GM18511 (cell line): ENCODE results near the gene NT5C1A.
A peak's percentile ranks its signal among the peaks of the same experiment; 100 is the strongest.

Source experiments
- ATAC-seq: cut with Tn5 transposase; IDR thresholded peaks from one replicate; pipeline ENCODE4 v1.9.1; 2021; ENCODE audit warnings: mild to moderate bottlenecking, moderate library complexity; ENCODE audit not compliant: unreplicated experiment

NT5C1A gene

GRCh38 chr1:39663559-39663958, 8.3 kb downstream of the NT5C1A start:
- no peak for ATAC-seq

- ATAC-seq = no peak
These were observed 9.0 kb downstream of the NT5C1A start for GRCh38 chr1:39662861-39663260.

- no peak for ATAC-seq
These were observed 12.4 kb downstream of the NT5C1A start for GRCh38 chr1:39659538-39659937.

- no peak for ATAC-seq
These were observed 12.8 kb downstream of the NT5C1A start for GRCh38 chr1:39659110-39659509.

DNA sequence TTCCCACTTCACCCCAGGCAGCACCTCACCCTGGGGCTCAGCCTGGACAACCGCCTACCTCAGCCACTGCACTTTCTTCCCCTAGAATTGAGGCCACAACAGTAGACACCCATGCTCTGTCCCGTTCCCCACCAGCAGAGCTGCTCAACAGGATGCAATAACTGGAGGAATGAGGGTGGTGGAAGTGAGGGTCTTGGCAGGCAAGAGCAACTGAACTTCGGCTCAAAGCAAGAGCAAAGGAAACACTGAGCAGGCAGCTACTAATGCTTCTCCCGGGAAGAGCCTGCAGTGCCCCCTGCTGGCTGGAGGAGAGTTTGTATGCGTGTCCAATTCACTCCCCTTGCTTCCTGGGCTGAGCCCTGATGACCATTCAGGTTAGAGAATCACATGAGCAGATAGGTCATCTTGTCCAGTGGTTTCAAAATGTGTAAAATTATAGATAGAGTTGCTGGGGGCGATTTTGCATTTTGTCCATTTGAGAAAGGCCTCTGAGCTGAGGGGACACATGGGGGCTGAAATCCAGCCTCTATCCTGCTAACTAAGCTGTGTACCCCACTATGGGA, 13.9 kb downstream of the NT5C1A start:
- ATAC-seq = peak; percentile 59

GRCh38 chr1:39657402-39657801, 14.5 kb downstream of the NT5C1A start:
- no peak for ATAC-seq

- no peak for ATAC-seq
These were observed 15.5 kb downstream of the NT5C1A start for GRCh38 chr1:39656391-39656790.

DNA sequence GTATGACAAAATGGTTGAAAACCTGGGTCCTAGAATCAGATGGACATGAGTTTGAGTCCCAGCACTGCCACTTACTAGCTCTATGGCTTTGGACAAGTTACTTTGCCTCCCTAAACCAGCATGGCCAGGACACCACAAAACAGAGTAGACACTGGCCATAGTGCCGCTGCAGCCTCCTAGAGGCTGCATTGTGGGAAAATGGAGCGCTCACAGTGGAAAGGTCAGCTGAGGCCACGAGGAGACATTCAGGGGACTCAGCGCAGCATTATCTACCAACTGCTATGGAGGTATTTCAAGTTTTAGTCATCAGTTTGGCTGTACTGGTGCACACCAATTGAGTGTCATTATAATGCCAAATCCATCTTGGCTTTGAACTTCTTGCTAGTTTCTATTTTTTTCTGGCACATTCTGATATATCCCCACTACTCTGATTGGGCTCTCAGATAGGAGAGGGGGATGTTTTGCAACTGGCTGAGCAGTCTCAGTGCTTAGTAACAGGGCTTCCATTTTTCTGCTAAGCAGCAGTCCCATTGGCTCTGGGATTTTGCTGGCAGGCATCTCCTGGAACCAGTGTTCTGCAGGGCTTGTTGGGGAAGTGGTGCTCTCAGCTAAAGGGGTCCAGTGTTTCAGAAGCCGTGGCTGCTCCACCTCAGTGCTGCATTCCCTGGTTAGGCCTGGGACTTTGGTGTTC, 16.2 kb downstream of the NT5C1A start:
- ATAC-seq = no peak

DNA sequence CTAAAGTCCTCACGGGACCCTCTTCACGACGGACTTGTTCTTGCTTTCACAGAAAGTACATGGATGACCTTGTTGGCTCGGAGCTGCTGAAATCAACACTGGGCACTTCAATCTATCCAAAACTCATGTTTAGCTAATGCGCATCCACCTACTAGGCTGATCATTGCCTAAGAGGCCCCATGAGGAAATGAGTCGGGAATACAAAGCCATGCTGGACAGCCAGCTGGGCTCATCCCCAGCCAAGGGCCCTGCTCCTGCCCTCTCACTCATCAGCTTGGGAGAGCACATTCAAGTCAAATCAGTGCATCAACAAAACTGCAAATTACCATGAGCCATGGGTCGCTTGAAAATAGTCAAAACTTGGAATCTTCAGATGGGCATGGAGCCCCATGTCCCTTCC, 17.6 kb downstream of the NT5C1A start:
- no peak for ATAC-seq

DNA sequence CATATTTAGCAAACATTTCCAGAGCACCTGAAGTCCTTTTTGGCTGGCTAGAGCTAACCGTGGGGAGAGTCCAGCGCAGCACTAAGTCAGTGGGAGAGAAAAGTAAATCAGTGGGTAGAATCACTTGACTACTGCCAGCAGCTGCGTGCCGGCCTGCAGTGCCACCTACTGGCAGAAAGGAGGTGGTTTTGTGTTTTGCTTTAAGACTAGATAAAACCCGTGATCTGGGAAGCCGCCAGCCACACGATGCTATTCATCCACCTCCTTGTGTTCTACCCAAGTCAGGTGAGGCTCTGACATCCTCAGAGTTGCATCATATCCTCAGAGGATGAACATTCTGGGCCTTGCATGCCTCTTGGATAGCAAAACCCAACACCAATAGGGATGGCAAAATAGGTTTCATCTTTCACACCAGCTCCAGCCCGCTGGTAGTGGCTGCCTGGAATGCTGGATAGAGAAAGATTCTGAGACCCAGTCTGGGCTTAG, 18.3 kb downstream of the NT5C1A start:
- no peak for ATAC-seq

- no peak for ATAC-seq
These were observed 19.4 kb downstream of the NT5C1A start for GRCh38 chr1:39652554-39652953.

GRCh38 chr1:39652105-39652504, 19.8 kb downstream of the NT5C1A start:
- ATAC-seq = no peak

GRCh38 chr1:39650431-39650830, 21.5 kb downstream of the NT5C1A start:
- ATAC-seq = no peak

DNA sequence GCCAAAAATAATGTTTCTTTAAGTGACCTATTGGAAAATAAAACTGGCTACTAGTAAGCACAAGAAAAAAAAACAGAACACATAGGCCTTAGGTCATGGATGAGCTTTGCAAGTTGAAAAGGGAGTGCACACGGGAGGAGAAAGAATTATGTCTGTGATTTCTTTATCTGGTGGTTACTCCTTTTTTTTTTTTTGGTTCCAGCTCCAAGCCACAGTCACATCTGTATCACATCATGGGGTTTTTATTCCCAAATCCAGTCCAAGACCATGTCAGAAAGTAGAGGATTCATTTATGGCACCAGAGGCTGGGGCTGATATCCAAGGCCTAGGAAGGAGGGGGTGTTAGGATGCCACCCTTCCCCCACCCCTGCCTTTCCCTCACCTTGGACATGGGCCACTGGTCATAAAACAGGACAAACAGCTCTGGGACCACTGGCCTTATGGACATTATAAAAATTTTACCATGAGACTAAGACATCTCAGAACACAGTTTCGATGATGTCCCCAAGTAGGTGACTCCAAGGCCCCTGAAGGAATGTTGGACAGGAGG, 22.2 kb downstream of the NT5C1A start:
- ATAC-seq = no peak

DNA sequence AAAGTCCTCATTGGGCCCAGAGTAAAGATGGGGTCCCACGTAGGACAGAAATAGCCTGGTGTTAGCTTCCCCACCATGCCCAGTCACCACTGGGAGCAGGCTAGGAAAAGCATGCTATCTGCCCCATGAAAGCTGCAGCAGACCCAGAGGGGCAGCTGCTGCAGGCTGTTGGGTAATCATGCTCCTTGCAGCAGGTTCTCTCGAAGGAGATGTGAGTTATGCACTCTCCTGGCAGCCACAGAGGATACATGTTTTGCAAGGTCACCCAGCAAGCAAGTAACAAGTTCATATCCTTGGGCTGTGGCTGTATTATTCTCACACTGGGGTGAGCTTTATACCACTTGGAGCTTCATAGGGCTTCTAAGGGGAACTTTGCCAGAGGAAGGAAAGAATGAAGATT, 23.4 kb downstream of the NT5C1A start:
- no peak for ATAC-seq

DNA sequence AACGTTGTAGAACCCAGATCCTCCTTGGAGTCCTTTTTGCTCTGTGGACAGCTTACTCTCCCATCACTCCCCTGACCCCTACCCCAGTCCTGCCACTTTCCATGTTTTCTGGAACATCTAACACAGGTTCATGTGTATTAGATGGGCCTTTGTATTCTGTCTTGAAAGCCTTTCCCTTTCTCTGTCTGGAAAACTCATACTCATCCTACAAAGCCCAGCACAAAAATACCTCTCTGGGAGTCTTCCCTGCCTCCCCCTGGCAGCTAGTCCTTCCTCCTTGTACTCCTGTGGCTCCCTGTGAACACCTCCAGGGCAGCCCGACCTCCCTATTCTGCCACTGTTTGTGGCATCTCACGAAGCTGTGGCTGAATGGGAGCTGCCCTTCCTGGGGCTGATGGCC, 24.7 kb downstream of the NT5C1A start:
- ATAC-seq = no peak

GRCh38 chr1:39646232-39647081, 25.4 kb downstream of the NT5C1A start:
- no peak for ATAC-seq

DNA sequence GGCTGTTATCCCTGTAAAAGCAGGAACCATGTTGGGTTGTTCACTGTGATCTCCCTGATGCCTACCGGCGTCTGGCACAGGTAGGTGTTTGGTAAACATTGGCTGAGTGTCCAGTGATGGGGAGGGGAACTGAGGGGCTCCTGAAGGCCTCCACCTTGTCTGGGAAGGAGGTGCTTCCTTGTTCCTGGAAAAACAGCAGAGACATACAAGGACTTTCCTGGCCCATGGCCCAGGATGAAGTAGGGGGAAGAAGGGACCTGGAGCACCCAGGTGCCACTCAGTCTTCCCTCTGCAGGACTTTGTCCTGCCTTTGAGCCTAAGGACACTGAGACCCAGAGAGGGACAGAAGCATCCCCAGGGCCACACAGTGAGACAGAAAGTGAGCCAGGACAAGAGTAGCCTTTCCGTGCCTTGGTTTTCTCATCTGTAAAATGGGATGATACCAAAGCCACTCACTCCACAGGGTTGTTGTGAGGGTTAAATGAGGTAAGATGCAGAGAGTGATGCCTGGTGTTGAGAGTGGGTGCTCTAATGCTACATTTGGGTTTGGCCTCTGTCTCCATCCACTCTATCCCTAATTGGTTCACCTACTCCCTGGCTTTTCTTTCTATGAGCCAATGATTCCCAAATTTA, 26.4 kb downstream of the NT5C1A start:
- ATAC-seq = no peak

GRCh38 chr1:39643705-39644104, 28.2 kb downstream of the NT5C1A start:
- ATAC-seq = no peak

DNA sequence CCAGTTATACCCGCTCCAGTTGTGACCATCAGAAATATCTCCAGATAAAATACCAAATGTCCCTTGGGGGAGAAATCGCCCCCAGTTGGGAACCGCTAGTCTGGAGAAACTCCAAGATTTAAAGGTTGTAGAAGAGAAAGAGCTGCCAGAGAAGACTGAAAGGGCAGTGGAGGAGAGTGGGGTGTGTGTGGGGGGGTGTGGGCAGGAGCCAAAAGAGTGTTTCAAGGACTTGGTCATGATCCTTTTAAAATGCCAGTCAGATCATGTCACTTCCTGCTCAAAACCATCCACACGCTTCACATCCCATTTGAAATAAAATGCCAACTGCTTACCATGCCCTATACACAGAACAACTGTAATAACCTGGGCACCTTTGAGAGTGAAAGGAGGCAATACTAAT, 29.1 kb downstream of the NT5C1A start:
- ATAC-seq = no peak

- ATAC-seq = no peak
These were observed 31.0 kb downstream of the NT5C1A start for GRCh38 chr1:39640861-39641260.
